ENCODE data around the gene TMEM52.

TMEM52 gene

GRCh38 chr1:1918901-1919303 lies at the start of gene TMEM52:
Gene TMEM52, minus strand, starts transcription at chr1:1919279. Its CDS starts 14 bp downstream, at chr1:1919265.
- FAIRE-seq, result no peak

GRCh38 chr1:1967879-1968278 lies 48.8 kb upstream of the TMEM52 start:
- no peak for FAIRE-seq

GRCh38 chr1:1967151-1967550 lies 48.1 kb upstream of the TMEM52 start:
- no peak for FAIRE-seq

GRCh38 chr1:1966071-1966740 lies 47.1 kb upstream of the TMEM52 start:
- no peak for FAIRE-seq

GRCh38 chr1:1965546-1965945 lies 46.5 kb upstream of the TMEM52 start:
- no peak for FAIRE-seq

- FAIRE-seq, result no peak
Observed at GRCh38 chr1:1964811-1965210, 45.7 kb upstream of the TMEM52 start.

- FAIRE-seq, result no peak
Observed at GRCh38 chr1:1963570-1963969, 44.5 kb upstream of the TMEM52 start.

- FAIRE-seq, result no peak
Observed at GRCh38 chr1:1962752-1963151, 43.7 kb upstream of the TMEM52 start.

- no peak for FAIRE-seq
Observed at GRCh38 chr1:1960480-1961196, 41.6 kb upstream of the TMEM52 start.

GRCh38 chr1:1959840-1960479 lies 40.9 kb upstream of the TMEM52 start:
- FAIRE-seq, result no peak

- no peak for FAIRE-seq
Observed at GRCh38 chr1:1959459-1959839, 40.4 kb upstream of the TMEM52 start.

GRCh38 chr1:1958071-1958541 lies 39.0 kb upstream of the TMEM52 start:
- no peak for FAIRE-seq

GRCh38 chr1:1957533-1957961 lies 38.5 kb upstream of the TMEM52 start:
- FAIRE-seq, result no peak

GRCh38 chr1:1956586-1957532 lies 37.8 kb upstream of the TMEM52 start:
- no peak for FAIRE-seq

GRCh38 chr1:1956101-1956500 lies 37.0 kb upstream of the TMEM52 start:
- FAIRE-seq, result no peak

GRCh38 chr1:1955621-1956094 lies 36.6 kb upstream of the TMEM52 start:
- FAIRE-seq, result no peak

GRCh38 chr1:1954831-1955441 lies 35.9 kb upstream of the TMEM52 start:
- no peak for FAIRE-seq

GRCh38 chr1:1954015-1954414 lies 34.9 kb upstream of the TMEM52 start:
- FAIRE-seq, result no peak

- no peak for FAIRE-seq
Observed at GRCh38 chr1:1950940-1951339, 31.9 kb upstream of the TMEM52 start.

- FAIRE-seq, result no peak
Observed at GRCh38 chr1:1948783-1949182, 29.7 kb upstream of the TMEM52 start.

GRCh38 chr1:1947493-1947892 lies 28.4 kb upstream of the TMEM52 start:
- no peak for FAIRE-seq

- no peak for FAIRE-seq
Observed at GRCh38 chr1:1946540-1946939, 27.5 kb upstream of the TMEM52 start.
